HCT116 (cell line): ENCODE results near the gene AGRP. TPM values are rescaled to one million over a fixed set of nuclear protein-coding genes. Genes with fewer than 3 reads are reported as not detected.

Experiments used
- ATAC-seq: fragments of 200-7000 bp; cut with Tn5 transposase; 2 replicates; pipeline ENCODE4 v1.9.1; 2020; ENCODE audit warnings: mild to moderate bottlenecking, moderate library complexity
- BruUV-seq: library from RNA; stranded (reverse); fragments of 400-500 nt; replicated peaks from 2 replicates; lab custom pipeline; 2021; lab: Mats Ljungman, UMichigan
- CTCF ChIA-PET: fragments of 300-600 bp; sonication (Branson Sonifier 250); formaldehyde crosslinking; loops from one replicate; lab custom pipeline; 2021; ENCODE audit warnings: antibody characterized with exemption; lab: Charles Lee
- POLR2A ChIA-PET: fragments of 300-600, 350-600 bp; sonication (Branson Sonifier 250); formaldehyde crosslinking; loops from one replicate; lab custom pipeline; 2021; ENCODE audit warnings: antibody characterized with exemption; lab: Charles Lee
- RAD21 ChIA-PET, 2 experiments: fragments of 300-600 bp; sonication (Branson Sonifier 250); formaldehyde crosslinking; loops; one replicate each; lab custom pipeline; 2023; ENCODE audit warnings: low total read pairs in 2 of 2; ENCODE audit not compliant: uncharacterized antibody in 2 of 2, unreplicated experiment in 2 of 2, low non-redundant PET in 1 of 2; lab: Charles Lee
- DNase-seq: peaks from one replicate; pipeline ENCODE4 v3.0.0-alpha.2; 2010; ENCODE audit warnings: low read depth, low spot score
- H2AFZ ChIP-seq: fragments of 200-600 bp; shearing (Covaris generic), sonication (generic); 2 replicates; pipeline ENCODE4 v1.6.1; 2017; ENCODE audit warnings: low read depth, mixed run types, mixed read lengths, antibody characterized with exemption, low read length; ENCODE audit not compliant: poor library complexity, severe bottlenecking
- H3K27ac ChIP-seq: 2 replicates; pipeline ENCODE4 v1.5.1; 2012; ENCODE audit warnings: low read depth, low read length
- H3K27me3 ChIP-seq: fragments of 200-600 bp; sonication (generic); 2 replicates; pipeline ENCODE4 v1.6.1; 2016; ENCODE audit warnings: mixed run types, low read length, mixed read lengths; ENCODE audit not compliant: insufficient read depth
- H3K36me3 ChIP-seq, 2 experiments: fragments of 200-500 bp in 1 of 2; fragments of 200-600 bp in 1 of 2; sonication (Bioruptor generic) in 1 of 2; sonication (generic) in 1 of 2; 2 replicates each; pipeline versions ENCODE4 v1.5.1 to v1.6.1; 2014 to 2016; ENCODE audit warnings: low read length in 2 of 2, inconsistent platforms in 1 of 2, mixed read lengths in 1 of 2, mixed run types in 1 of 2; ENCODE audit not compliant: insufficient read depth in 2 of 2, control insufficient read depth in 1 of 2
- H3K4me1 ChIP-seq, 2 experiments: fragments of 200-600 bp in 1 of 2; sonication (generic) in 1 of 2; 2 replicates each; pipeline versions ENCODE4 v1.5.1 to v1.6.1; 2012 to 2017; ENCODE audit warnings: low read length in 2 of 2, inconsistent platforms in 1 of 2, mild to moderate bottlenecking in 1 of 2, mixed read lengths in 1 of 2, mixed run types in 1 of 2, moderate library complexity in 1 of 2; ENCODE audit not compliant: insufficient read depth in 2 of 2, control insufficient read depth in 1 of 2
- H3K4me2 ChIP-seq: fragments of 200-600 bp; sonication (generic); 2 replicates; pipeline ENCODE4 v1.6.1; 2017; ENCODE audit warnings: mixed run types, low read length, mixed read lengths
- H3K4me3 ChIP-seq, 2 experiments: fragments of 200-600 bp in 1 of 2; sonication (generic) in 1 of 2; replicated peaks in 1 of 2; 2 replicates each; pipeline ENCODE4 v1.5.1; 2011 to 2016; ENCODE audit warnings: low read length in 2 of 2, control low read depth in 1 of 2, low read depth in 1 of 2, mild to moderate bottlenecking in 1 of 2, mixed read lengths in 1 of 2, mixed run types in 1 of 2
- H3K79me2 ChIP-seq: fragments of 200-600 bp; sonication (generic); 2 replicates; pipeline ENCODE4 v1.6.1; 2017; ENCODE audit warnings: mild to moderate bottlenecking, mixed run types, low read length, moderate library complexity, mixed read lengths; ENCODE audit not compliant: insufficient read depth
- H3K9ac ChIP-seq: fragments of 200-600 bp; sonication (generic); 2 replicates; pipeline ENCODE4 v1.6.1; 2016; ENCODE audit warnings: low read length, mixed read lengths
- H3K9me2 ChIP-seq: fragments of 200-600 bp; sonication (generic), shearing (Covaris generic); 2 replicates; pipeline ENCODE4 v1.6.1; 2017; ENCODE audit warnings: mixed run types, mild to moderate bottlenecking, moderate library complexity; ENCODE audit not compliant: insufficient read depth
- H3K9me3 ChIP-seq, 2 experiments: fragments of 200-500 bp in 1 of 2; fragments of 200-600 bp in 1 of 2; sonication (Bioruptor generic) in 1 of 2; sonication (generic) in 1 of 2; 2 replicates each; pipeline ENCODE4 v1.6.1; 2014 to 2017; ENCODE audit warnings: low read length in 2 of 2, mixed read lengths in 2 of 2, inconsistent platforms in 1 of 2, low read depth in 1 of 2, mild to moderate bottlenecking in 1 of 2, mixed run types in 1 of 2, moderate library complexity in 1 of 2; ENCODE audit not compliant: control insufficient read depth in 1 of 2, insufficient read depth in 1 of 2
- H4K20me1 ChIP-seq: fragments of 200-600 bp; sonication (generic), shearing (Covaris generic); 2 replicates; pipeline ENCODE4 v1.6.1; 2017; ENCODE audit warnings: mixed run types, mild to moderate bottlenecking, moderate library complexity; ENCODE audit not compliant: insufficient read depth
- ATF3 ChIP-seq: IDR thresholded peaks from 2 replicates; pipeline ENCODE4 v1.6.1; 2012
- CBX3 ChIP-seq: IDR thresholded peaks from 2 replicates; pipeline ENCODE4 v1.6.1; 2012; ENCODE audit warnings: low read depth
- CEBPB ChIP-seq: IDR thresholded peaks from 2 replicates; pipeline ENCODE4 v1.6.1; 2012; ENCODE audit warnings: low read depth
- CTCF ChIP-seq, 3 experiments: fragments of 200-600 bp in 1 of 3; sonication (generic) in 1 of 3; IDR thresholded peaks in 2 of 3; conservative IDR thresholded peaks in 1 of 3; 2 replicates each; pipeline ENCODE4 v1.5.1; 2012 to 2017; ENCODE audit warnings: low read depth in 2 of 3, low read length in 2 of 3, antibody characterized with exemption in 1 of 3, borderline replicate concordance in 1 of 3, control low read depth in 1 of 3, mild to moderate bottlenecking in 1 of 3, mixed read lengths in 1 of 3, mixed run types in 1 of 3, moderate library complexity in 1 of 3; ENCODE audit not compliant: insufficient read depth in 1 of 3
- EGR1 ChIP-seq: IDR thresholded peaks from 2 replicates; pipeline ENCODE4 v1.6.1; 2012; ENCODE audit warnings: low read depth
- EZH2 ChIP-seq: fragments of 200-600 bp; sonication (generic); IDR thresholded peaks from 2 replicates; pipeline ENCODE4 v1.6.1; 2017; ENCODE audit warnings: antibody characterized with exemption, mixed run types
- EZH2phosphoT487 ChIP-seq: fragments of 200-600 bp; IDR thresholded peaks from 2 replicates; pipeline ENCODE4 v1.6.1; 2018; ENCODE audit warnings: antibody characterized with exemption, borderline replicate concordance
- JUND ChIP-seq: IDR thresholded peaks from 2 replicates; pipeline ENCODE4 v1.6.1; 2012
- MAX ChIP-seq: IDR thresholded peaks from 2 replicates; pipeline ENCODE4 v1.6.1; 2012
- POLR2A ChIP-seq: IDR thresholded peaks from 2 replicates; pipeline ENCODE4 v1.7.0; 2011; ENCODE audit warnings: borderline replicate concordance; ENCODE audit not compliant: insufficient read depth, insufficient read length; ENCODE audit errors: extremely low read depth
- POLR2AphosphoS5 ChIP-seq: IDR thresholded peaks from 2 replicates; pipeline ENCODE4 v1.6.1; 2011; ENCODE audit warnings: mild to moderate bottlenecking, low read depth, low read length, moderate library complexity
- RAD21 ChIP-seq: IDR thresholded peaks from 2 replicates; pipeline ENCODE4 v1.6.1; 2012; ENCODE audit warnings: low read depth, mild to moderate bottlenecking
- REST ChIP-seq: IDR thresholded peaks from 2 replicates; pipeline ENCODE4 v1.6.1; 2012; ENCODE audit warnings: low read depth
- SP1 ChIP-seq: IDR thresholded peaks from 2 replicates; pipeline ENCODE4 v1.6.1; 2012; ENCODE audit warnings: low read depth
- SRF ChIP-seq: IDR thresholded peaks from 2 replicates; pipeline ENCODE4 v1.6.1; 2012; ENCODE audit warnings: low read depth
- TCF7L2 ChIP-seq: IDR thresholded peaks from 2 replicates; pipeline ENCODE4 v1.7.0; 2011; ENCODE audit warnings: borderline replicate concordance, inconsistent platforms; ENCODE audit not compliant: insufficient read depth, insufficient read length; ENCODE audit errors: extremely low read depth
- YY1 ChIP-seq: IDR thresholded peaks from 2 replicates; pipeline ENCODE4 v1.6.1; 2011; ENCODE audit warnings: low read length, low read depth, moderate library complexity, mild to moderate bottlenecking; ENCODE audit not compliant: insufficient replicate concordance; ENCODE audit errors: extremely low read depth
- ZBTB33 ChIP-seq: IDR thresholded peaks from 2 replicates; pipeline ENCODE4 v1.6.1; 2011; ENCODE audit warnings: mild to moderate bottlenecking, low read length, moderate library complexity; ENCODE audit not compliant: insufficient replicate concordance; ENCODE audit errors: extremely low read depth
- ZFX ChIP-seq: fragments of 450-650 bp; IDR thresholded peaks from 2 replicates; pipeline ENCODE4 v1.6.1; 2017
- intact Hi-C: fragments of 100-400 bp; cut with micrococcal nuclease; formaldehyde crosslinking; loops from 2 replicates; pipeline ENCODE4 v1.10.0; 2022
- total RNA-seq: library from RNA; stranded (reverse); gene quantifications from one replicate; pipeline ENCODE4 v1.2.1, GENCODE V29; 2021; ENCODE audit not compliant: unreplicated experiment

AGRP gene
- total RNA-seq, 1 experiment from 2014 or later = not detected

GRCh38 chr16:67462279-67462655 lies 21.1 kb downstream of the AGRP start:
- Histone ChIP-seq H3K79me2 (peaks cover 10% of the 10 kb centered on the region; the same call in 1 of the 2 replicates), H3K27me3 (no peaks in the 10 kb centered on the region), H3K4me1 (peaks cover 6 to 19% of the 10 kb centered on the region in 2 experiments; a peak in 3 of 4 replicates), H3K36me3 (no peaks in the 10 kb centered on the region), H3K27ac (no peak overlapping the region), H3K4me3 (no peak overlapping the region), H3K9me2 (no peaks in the 10 kb centered on the region), H3K9ac (no peak overlapping the region), H2AFZ (no peak overlapping the region), H3K4me2 (no peak overlapping the region), H4K20me1 (no peaks in the 10 kb centered on the region), H3K9me3 (no peaks in the 10 kb centered on the region)
- ChIA-PET RAD21 (no interaction called here), CTCF (interaction anchor here (1.1 to 2.5 kb wide), 3 partner anchors 16 to 34 kb away, joined by 3 to 7 read pairs (median 3); no protein-coding TSS in a partner anchor), POLR2A (no interaction called here)
- TF ChIP-seq ATF3 (no peak), EZH2phosphoT487 (no peak), REST (no peak), CEBPB (no peak), ZBTB33 (no peak), RAD21 (no peak), TCF7L2 (no peak), POLR2AphosphoS5 (no peak), CTCF (IDR thresholded peaks at IDR 0.05 in 2 of 3, conservative IDR thresholded peaks at IDR 0.05 in 1 of 3; ENCODE audit: borderline replicate concordance in 1 of 3, insufficient read depth in 1 of 3, low read depth in 2 of 3, low read length in 2 of 3) (no peak), YY1 (no peak), MAX (no peak), EGR1 (no peak), POLR2A (no peak), SRF (no peak), JUND (no peak), EZH2 (no peak), CBX3 (no peak), ZFX (no peak), SP1 (no peak)
- DNase-seq (no peak), ATAC-seq (no peak)
- intact Hi-C loops = no loop called here
- no TSS peak for BruUV-seq
